HTR-8/SVneo (cell line): Measurements from ENCODE around the gene TMEM40.
"Not testable (repeated sequence)": the region's sequence is repeated elsewhere in the genome, so short reads cannot be mapped to it uniquely, and the experiment has no call there.

Experiments used
- DNase-seq: peaks from one replicate; pipeline ENCODE4 v3.0.0; 2011; ENCODE audit warnings: low spot score, mixed read lengths; ENCODE audit not compliant: insufficient read length
- FAIRE-seq: peaks from 2 replicates; lab custom pipeline; 2011; peaks lifted over from hg19 to GRCh38; lab: Jason Lieb, UNC

Gene TMEM40

DNA sequence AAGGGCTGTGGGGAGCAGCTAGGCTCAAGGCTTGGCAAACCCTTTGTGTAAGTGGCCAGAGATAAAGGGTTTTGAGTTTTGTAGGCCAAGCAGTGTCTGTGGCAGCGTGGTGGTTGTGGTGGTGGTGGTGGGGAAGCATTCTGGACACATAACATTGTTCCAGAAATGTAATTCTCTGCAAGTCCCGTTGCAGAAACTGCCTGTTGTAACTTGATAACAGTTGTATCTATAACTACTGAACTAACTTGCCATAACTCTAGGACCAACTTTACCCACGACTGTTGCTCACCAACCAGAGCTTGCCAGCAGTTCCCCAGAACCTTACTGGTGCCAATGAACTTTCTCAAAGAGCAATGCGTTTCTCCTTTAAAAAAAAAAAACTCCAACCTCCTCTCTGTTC lies 18.1 kb upstream of the TMEM40 start:
- DNase-seq (no peak), FAIRE-seq (peak; percentile 62)

DNA sequence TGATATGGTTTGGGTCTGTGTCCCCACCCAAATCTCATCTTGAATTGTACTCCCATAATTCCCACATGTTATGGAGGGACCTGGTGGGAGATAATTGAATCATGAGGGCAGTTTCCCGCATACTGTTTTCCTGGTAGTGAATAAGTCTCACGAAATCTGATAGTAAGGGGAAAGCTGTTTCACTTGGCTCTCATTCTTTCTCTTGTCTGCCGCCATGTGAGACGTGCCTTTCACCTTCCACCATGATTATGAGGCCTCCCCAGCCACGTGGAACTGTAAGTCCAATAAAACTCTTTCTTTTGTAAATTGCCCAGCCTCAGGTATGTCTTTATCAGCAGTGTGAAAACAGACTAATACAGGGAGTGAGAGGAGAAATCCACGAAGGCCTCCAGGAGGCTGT lies 16.9 kb upstream of the TMEM40 start:
- FAIRE-seq, DNase-seq: not testable (repeated sequence)

DNA sequence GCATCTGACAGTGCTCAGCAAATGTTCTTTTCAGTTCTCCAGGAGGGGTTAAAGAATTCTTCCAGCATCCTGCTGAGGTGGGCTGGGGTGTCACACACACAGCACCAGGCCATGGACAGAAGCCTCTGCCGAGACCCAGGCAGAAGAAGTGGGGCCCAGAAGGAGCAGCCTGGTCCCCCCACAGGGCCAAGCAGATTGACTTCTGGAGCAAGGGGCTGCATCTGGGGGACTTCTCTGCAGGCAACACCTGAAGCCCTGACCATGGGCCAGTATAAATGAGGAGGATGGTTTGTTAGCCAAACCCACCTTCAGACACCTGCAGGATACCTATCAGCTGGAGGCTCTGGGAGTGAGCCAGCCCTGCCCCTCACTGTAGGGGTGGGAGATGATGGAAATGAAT lies 16.2 kb upstream of the TMEM40 start:
- no peak for FAIRE-seq
- no peak for DNase-seq

DNA sequence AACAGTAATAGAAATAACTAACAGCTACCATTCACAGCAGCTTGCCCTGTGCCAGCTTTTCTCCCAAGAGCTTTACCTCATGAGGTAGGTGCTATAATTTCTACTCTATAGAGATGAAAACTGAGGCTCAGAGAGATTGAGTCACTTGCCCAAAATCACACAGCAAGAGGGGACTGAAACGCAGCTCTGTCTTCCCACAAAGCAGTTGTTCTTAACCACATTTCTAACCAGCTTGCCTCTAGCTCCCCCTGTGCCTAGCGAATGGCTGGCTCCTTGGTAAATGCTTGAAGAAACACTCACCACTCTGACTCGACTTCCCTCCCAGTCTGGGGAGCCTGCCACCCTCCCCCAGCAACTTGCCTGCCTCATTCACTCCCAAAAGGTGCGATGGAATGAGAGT lies 15.6 kb upstream of the TMEM40 start:
- DNase-seq = no peak

DNA sequence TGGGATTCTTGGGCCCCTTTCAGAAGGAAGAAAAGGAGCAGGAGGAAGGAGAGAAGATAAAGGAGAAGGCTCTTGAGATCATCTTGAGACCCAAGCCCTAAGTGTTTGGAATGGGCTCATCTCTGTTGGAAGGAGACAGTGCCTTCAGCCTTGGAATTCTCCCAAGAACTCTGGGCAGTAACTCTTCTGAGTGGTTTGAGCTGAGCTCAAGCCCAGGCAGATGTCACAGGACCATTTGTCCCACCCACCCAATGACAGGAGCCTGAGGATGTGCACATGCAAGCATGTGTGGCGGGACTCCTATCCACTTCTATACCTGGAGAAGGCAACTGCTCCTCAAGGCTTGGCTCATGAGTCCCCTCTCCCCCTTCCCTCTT lies 14.6 kb upstream of the TMEM40 start:
- FAIRE-seq (no peak), DNase-seq (no peak)

More for the DNA sequence above, 15.6 kb upstream of the TMEM40 start:
- no peak for FAIRE-seq

DNA sequence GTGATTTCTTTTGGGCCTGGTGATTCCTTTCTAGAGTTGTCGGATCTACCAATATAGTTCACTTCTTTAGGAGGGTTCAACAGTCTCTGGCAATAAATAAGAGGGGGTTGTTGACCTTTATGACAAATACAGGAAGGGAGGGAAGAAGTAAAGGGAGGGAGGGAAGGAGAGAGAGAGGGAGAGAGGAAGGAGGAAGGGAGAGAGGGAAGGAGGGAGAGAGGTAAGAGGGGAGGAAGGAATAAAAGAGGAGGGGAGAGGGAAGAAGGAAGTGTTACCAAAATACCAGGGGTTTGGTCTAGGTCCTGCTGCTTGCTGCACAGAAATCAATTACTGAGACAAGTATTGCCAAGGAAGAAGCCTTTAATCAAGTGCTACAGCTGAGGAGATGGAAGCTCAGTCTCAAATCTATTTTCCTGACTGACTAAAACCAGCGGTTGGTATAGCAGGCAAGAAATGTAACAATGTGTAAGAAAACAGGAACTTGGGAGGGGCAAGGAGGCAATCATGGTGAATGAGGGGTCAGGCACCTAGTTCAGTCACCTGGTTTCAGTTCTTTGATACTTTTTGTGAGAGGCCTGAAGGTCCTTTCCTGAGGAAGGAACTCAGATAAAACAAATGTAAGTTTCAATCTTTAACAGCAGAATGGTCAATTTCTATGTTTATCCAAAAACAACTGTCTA lies 14.1 kb upstream of the TMEM40 start:
- FAIRE-seq = no peak

DNA sequence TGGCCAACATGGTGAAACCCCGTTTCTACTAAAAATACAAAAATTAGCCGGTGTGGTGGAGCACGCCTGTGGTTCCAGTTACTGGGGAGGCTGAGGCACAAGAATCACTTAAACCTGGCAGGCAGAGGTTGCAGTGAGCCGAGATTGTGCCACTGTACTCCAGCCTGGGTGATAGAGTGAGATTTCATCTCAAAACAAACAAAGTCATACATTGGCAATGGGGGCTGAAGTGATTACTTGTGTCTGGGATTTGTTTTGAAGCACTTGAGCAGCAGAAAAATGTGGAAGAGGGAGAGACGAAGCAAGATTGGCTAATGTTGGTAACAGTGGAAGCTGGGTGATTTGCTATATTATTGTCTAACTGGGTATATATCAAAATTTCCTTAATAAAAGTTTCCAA lies 13.4 kb upstream of the TMEM40 start:
- no peak for FAIRE-seq
- no peak for DNase-seq

More for the DNA sequence above, 14.1 kb upstream of the TMEM40 start:
- no peak for DNase-seq

DNA sequence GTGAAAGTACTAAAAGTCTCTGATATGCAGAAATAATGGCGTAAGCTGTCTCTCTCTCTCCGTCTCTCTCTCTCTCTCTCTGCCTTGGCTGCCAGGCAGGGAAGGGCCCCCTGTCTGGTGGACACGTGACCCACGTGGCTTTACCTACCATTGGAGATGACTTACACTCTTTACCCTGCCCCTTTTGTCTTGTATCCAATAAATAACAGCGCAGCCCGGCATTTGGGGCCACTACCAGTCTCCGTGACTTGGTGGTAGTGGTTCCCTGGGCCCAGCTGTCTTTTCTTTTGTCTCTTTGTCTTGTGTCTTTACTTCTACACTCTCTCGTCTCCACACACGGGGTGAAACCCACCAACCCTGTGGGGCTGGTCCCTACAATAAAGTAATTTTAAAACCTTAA lies 12.2 kb upstream of the TMEM40 start:
- no peak for FAIRE-seq
- DNase-seq = no peak

DNA sequence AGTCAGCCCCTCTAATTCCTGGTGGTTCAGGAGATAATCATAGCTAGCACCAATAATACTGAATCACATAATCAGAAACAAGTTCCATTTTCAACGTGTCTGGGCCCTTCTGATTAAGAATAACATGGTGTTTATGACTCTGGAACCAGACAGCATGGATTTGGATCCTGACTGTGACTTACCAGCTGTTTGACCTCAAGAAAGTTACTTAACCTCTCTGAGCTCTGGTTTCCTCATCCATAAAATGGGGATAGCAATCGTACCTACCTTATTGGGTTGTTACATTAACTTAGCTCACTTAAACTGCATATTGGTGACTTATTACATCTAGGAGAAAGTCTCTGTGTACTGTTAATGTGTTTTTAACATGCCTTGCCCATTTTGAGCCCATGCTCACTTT lies 10.7 kb upstream of the TMEM40 start:
- no peak for FAIRE-seq

DNA sequence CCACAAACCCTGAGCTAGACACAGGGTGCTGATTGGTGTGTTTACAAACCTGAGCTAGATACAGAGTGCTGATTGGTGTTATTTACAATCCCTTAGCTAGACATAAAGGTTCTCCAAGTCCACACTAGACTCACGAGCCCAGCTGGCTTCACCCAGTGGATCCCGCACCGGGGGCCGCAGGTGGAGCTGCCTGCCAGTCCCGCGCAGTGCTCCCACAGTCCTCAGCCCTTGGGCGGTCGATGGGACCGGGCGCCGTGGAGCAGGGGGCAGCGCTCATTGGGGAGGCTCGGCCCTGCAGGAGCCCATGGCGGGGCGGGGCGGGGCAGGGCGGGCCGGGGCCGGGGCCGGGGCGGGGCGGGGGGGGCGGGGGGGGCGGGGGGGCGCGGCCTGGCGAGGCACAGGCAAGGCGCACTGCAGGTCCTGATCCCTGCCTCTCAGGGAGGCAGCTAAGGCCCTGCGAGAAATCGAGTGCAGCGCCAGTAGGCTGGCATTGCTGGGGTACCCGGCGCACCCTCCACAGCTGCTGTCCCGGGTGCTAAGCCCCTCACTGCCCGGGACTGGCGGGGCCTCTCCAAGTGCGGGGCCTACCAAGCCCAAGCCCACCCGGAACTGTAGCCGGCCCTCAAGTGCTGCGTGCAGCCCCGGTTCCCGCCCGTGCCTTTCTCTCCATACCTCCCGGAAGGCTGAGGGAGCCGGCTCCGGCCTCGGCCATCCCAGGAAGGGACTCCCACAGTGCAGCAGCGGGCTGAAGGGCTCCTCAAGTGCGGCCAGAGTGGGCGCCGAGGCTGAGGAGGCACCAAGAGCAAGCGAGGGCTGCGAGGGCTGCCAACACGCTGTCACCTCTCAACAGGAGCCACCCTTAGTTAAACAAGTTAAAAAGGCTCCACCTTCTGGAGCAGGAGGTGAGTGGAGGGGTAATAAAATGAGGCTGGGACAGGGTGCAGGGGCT lies 9.8 kb upstream of the TMEM40 start:
- DNase-seq (no peak), FAIRE-seq (no peak)

More for the DNA sequence above, 10.7 kb upstream of the TMEM40 start:
- no peak for DNase-seq

DNA sequence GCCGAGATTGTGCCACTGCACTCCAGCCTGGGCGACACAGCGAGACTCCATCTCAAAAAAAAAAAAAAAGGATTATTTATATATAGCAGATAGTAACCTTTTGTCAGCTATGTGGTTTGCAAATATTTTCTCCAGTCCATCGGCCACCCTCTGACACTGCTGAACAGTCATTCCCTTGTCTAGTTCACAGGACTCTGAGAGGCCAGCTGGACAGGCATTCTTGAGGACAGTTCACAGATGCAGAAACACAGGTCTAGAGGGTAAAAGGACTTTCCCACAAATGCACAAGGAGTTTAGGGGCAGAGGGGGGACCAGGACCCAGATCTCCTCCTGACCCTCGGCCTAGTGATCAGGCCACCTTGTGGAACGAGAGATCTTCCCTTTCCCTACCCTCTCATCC lies 7.5 kb upstream of the TMEM40 start:
- no peak for FAIRE-seq
- DNase-seq = no peak

DNA sequence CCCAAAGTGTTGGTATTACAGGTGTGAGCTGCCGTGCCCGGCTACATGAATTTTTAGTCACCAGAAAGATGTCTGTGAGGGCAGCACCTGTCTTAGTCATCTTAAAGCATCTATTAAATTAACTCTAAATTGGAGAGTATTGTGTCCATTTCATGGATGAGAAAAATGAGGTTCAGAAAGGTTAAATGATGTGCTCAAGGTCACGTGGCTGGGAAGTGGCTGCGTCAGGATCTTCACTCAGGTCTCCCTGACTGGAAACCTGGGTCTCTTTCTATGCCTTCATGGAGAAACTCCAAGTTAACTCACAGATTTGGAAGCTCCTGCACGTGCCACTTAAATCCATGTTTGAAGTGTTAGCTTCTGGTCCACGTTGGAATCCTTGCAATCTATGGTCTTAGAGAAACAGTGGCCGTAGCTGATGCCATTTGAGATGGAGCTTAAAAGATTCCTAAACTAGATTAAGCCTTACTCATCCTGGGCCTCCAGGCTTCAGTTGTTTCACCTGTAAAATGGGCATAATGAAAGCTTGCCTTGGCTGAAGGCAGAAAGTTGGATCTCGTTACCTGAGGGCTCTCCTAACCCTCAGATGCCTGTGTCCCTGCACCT lies 5.2 kb upstream of the TMEM40 start:
- no peak for FAIRE-seq
- no peak for DNase-seq

DNA sequence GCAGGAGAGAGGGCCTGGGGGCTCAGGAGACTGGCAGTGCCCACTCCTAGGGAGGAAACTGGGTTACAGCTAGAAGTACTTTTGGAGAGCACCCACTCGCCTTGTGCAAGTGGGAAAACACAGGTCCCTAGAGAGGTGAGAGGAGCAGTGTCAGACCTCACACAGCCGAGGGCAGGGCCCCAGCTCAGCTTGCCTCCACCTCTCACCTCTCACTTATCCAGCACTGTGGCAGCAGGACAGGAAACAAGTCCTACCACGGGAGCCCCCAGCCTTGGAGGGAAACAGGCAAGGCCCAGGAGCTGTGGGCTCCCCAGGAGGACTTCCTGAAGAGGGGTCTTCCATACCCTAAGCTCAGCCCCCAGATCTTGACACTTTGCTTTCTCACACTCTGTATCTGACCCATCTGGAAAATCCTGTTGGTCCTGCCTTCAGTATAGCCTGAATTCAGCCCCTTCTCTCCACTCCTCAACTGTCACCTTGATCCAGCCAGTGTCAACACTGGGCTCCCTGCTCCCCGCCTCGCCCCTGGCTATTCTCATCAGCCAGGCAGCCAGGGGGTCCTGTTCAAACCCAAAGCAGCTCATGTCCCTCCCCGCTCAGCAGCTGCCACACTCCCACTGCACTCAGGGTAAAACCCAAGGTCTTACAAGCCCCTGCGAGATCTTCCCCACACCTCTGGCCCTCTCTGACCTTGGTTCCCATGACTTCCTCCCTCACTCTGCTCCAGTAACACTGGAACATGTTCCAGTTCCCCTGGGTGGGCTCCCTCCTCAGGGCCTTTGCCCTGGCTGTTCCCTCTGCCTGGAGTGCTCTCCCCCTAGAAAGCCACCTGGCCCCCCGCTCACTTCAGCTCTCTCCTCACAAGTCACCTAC lies 870 bp upstream of the TMEM40 start:
- DNase-seq = no peak
- FAIRE-seq = no peak

DNA sequence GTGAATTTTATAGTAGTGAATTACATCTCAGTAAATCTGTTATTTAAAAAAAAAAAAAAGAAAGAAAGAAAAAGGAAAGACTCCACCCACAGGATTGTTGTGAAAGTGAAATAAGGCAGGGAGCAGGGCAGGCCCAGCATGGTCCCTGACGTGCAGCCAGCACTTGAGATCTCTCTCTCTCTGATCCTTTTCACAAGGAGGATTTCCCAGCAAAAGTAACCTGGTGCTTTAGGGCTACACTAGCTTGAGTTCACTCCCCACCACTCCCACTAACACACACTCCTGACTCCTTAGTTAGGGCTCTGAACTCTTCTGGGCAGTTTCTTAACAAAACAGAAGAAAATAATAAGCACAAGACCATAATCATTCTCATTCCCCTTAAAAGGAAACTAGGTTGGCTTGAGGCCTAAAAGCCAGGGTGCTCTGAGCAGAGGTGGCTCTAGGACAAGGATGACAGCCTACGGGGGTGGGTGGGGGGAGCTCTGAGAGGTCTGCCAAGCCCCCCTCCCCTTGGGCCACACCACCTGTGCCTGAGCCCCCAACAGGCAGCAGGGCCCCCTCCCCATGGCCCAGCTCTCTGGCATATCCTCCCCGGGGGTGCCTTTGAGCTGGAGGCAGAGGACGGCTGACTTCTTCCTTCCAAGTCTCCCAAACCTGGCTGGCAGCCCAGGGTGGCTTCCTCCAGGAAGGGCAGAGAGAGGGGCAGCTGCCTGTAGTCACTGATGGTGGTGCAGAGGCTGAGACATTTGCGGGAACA lies 856 bp downstream of the TMEM40 start:
- DNase-seq (peak; percentile 28), FAIRE-seq (no peak)

DNA sequence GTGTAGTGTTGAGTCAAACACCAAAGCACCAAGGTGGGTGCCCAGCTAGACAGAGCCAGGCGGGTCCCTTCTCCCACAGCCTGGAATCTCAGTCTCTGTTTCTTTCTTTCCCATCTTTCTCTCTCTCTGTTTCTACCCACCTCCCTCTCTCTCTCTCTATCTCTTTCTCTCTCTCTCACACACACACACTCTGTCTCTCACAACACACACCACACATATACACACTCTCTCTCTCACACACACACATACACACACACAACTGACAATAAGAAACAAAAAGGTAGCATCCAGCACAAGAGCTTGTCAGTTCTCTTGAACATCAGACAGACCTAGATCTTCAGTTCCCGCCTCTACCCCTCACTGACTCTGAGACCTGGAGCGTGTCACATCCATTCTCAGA lies 2.4 kb downstream of the TMEM40 start:
- peak; percentile 23 for FAIRE-seq

DNA sequence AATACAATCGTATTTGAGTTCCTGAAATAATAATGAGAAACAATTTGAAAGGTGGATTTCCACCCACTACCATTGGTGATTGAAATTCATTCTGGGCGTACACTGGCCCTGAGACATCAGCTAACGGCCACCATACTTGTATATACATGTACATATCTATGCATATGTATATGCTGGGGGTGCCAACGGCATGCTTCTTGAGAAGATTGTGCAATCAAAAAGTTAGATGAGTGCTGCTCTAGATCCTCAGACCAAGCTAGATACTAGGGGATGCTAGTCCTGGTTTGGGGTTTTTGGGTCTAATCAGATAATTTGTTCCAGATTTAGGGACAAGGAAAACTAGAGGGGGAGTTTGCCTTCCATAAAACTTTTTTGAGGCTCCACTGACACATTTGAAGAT lies 2.9 kb downstream of the TMEM40 start:
- FAIRE-seq (no peak), DNase-seq (no peak)

More for the DNA sequence above, 2.4 kb downstream of the TMEM40 start:
- no peak for DNase-seq

DNA sequence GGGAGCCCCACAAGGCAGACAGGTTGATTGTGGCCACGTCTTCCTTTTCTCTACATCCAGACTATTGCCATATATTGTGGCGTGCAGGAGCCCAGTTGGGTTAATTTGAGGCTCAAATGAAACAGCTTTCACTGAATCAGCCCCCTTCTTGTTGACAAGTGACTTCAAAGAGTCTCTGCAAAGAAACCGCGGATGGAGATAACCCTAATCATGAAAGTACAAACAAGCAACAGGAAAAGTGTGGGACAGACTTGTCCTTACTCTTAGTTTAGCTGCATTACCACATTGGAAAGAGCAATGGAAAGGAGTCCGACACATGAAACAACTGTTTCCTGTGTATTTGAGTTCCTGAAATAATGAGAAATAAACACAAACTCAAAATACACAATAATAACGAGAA lies 3.3 kb downstream of the TMEM40 start:
- DNase-seq (no peak), FAIRE-seq (no peak)

DNA sequence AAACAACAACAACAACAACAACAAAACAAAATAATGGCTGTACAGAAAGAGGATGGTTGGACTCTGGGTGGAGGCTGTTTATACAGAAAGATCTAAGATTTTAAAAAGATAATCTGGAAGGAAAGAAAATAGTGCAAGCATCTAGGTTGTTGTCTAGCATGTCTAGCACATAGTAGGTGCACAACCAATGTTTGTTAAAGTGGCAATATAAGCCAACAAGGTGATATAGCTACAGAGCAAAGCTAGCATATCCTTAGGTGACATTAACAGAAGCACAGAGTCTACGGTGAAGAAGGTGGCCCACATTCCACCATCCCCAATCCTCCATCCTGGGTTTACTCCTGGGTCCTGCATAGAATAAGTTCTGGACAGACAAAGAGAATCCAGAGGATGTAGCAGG lies 4.7 kb downstream of the TMEM40 start:
- no peak for FAIRE-seq
- DNase-seq = no peak

DNA sequence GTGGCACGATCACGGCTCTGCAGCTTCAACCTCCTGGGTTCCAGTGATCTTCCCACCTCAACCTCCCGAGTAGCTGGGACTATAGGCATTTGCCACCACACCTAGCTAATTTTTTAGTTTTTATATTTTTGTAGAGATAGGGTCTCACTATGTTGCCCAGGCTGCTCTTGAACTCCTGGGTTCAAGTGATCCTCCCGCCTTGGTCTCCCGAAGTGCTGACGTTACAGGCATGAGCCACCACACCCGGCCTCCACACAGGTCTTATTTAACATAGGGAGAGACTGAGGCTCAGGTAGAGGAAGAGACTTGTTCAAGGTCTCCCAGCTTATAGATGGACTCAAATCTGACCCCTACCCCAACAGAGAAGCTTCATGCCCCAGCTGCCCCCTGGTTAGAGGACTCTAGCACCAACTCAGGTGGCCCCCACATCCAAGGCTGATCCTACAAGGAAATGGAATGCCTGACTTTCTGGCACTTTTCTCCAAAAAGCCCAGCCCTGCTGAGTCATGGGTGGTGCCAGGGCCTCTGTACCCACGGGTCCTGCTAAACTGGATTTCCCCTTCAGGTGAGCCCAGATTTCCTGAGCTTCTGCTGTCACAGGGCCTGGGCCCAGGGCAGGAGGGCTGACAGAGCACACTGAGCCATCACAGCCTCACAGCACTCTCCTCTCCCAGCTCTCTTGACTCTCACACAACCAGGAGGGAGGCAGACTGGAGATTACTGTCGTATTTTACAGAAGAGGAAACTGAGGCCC lies 5.6 kb downstream of the TMEM40 start:
- FAIRE-seq (no peak), DNase-seq (no peak)
